Measurements from ENCODE around the gene ATRX.
"Not testable (repeated sequence)": the region's sequence is repeated elsewhere in the genome, so short reads cannot be mapped to it uniquely, and the experiment has no call there.

Gene ATRX

GRCh38 chrX:77640702-77641101, 145.3 kb downstream of the ATRX start:
- no peak overlapping the region for H3K4me3 ChIP-seq (ENCODE audit: low read depth, low read length)
- no peak for TF ChIP-seq CTCF (IDR thresholded peaks at IDR 0.05; ENCODE audit: borderline replicate concordance, insufficient read depth, low read depth, low read length)

GRCh38 chrX:77639820-77640219, 146.2 kb downstream of the ATRX start:
- TF ChIP-seq CTCF (IDR thresholded peaks at IDR 0.05; ENCODE audit: borderline replicate concordance, insufficient read depth, low read depth, low read length): no peak
- H3K4me3 ChIP-seq (ENCODE audit: low read depth, low read length): no peak overlapping the region

- TF ChIP-seq CTCF (IDR thresholded peaks at IDR 0.05; ENCODE audit: borderline replicate concordance, insufficient read depth, low read depth, low read length): no peak
- no peak overlapping the region for H3K4me3 ChIP-seq (ENCODE audit: low read depth, low read length)
Measured at GRCh38 chrX:77638397-77638796, 147.6 kb downstream of the ATRX start.

GRCh38 chrX:77635373-77635772, 150.6 kb downstream of the ATRX start:
- no peak for TF ChIP-seq CTCF (IDR thresholded peaks at IDR 0.05; ENCODE audit: borderline replicate concordance, insufficient read depth, low read depth, low read length)

GRCh38 chrX:77628294-77629025, 157.6 kb downstream of the ATRX start:
- TF ChIP-seq CTCF (IDR thresholded peaks at IDR 0.05; ENCODE audit: borderline replicate concordance, insufficient read depth, low read depth, low read length): no peak
- no peak overlapping the region for H3K4me3 ChIP-seq (ENCODE audit: low read depth, low read length)

More at GRCh38 chrX:77635373-77635772, 150.6 kb downstream of the ATRX start:
- no peak overlapping the region for H3K4me3 ChIP-seq (ENCODE audit: low read depth, low read length)

- no peak overlapping the region for H3K4me3 ChIP-seq (ENCODE audit: low read depth, low read length)
- TF ChIP-seq CTCF (IDR thresholded peaks at IDR 0.05; ENCODE audit: borderline replicate concordance, insufficient read depth, low read depth, low read length): no peak
Measured at GRCh38 chrX:77622672-77623071, 163.3 kb downstream of the ATRX start.

GRCh38 chrX:77622233-77622632, 163.8 kb downstream of the ATRX start:
- no peak overlapping the region for H3K4me3 ChIP-seq (ENCODE audit: low read depth, low read length)
- no peak for TF ChIP-seq CTCF (IDR thresholded peaks at IDR 0.05; ENCODE audit: borderline replicate concordance, insufficient read depth, low read depth, low read length)

- H3K4me3 ChIP-seq (ENCODE audit: low read depth, low read length): not testable (repeated sequence)
Measured at GRCh38 chrX:77621453-77621852, 164.6 kb downstream of the ATRX start.

Data from GM12875 (cell line).